Measurements from ENCODE around the gene EDNRA. TPM values are rescaled to one million over a fixed set of nuclear protein-coding genes. Genes with fewer than 3 reads are reported as not detected.

EDNRA gene
- total RNA-seq, 1 experiment from 2014 or later, result not detected

DNA sequence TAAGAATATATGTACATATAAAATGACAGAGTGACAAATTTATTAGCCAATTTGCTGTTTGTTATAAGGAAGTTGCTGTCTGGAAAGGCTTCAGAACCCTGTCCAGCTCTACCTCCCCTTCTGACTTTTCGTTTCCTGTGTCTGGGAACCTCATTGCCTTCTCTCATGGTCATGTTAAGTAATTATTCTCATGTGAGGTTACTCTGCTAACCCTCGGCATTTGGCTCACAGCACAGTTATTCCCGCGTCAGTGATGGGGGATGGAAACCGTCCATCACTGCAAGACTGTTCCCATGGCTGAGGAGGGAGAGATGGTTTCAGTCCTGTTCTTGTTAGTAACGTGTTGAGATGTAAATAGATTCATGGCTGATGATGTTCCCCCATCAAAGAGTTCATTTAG, 11.9 kb downstream of the EDNRA start:
- in situ Hi-C loops (cut with HindIII; ENCODE audit: low pct_unique_long_range_greater_than_20kb, low sequenced_read_pairs), result no loop called here
- no peak for DNase-seq (ENCODE audit: low read depth)

DNA sequence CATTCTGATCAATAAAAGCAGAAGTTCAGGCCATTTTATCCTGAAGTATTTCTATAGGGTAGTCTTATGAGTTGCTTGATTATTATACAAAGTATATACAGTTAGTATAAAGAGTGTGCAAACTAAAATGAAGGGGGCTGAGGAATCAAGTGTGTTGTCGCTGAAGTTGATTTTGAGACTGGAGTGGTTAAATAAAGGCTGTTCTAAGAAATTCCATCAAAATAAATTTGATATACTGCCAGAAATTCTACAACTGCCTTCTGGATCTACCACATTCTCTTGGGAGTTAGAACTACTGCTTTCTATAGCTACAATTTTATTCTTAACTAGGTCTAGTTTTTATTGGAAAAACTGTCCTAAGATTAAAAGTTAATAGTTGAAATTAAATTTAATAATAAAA, 12.4 kb downstream of the EDNRA start:
- DNase-seq (ENCODE audit: low read depth), result no peak
- in situ Hi-C loops (cut with HindIII; ENCODE audit: low pct_unique_long_range_greater_than_20kb, low sequenced_read_pairs), result no loop called here

DNA sequence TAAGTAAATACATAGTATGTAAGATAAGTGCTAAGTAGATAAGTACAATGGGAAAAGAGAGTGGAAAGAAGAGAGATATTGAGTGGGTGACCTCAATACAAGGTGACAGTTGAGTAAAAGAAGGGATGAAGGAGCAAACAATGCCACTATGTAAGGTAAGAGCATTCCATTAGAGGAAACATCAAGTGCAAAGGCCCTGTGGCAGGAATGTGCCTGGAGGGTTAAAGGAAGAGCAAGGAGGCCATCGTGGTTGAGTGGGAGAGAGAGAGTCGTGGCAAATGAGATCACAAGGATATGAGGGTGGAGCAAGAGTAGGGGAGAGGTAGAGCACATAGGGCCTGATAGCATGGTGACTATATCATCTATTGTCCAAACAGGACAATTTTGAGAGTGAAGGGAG, 13.4 kb downstream of the EDNRA start:
- in situ Hi-C loops (cut with HindIII; ENCODE audit: low pct_unique_long_range_greater_than_20kb, low sequenced_read_pairs), result no loop called here
- no peak for DNase-seq (ENCODE audit: low read depth)

DNA sequence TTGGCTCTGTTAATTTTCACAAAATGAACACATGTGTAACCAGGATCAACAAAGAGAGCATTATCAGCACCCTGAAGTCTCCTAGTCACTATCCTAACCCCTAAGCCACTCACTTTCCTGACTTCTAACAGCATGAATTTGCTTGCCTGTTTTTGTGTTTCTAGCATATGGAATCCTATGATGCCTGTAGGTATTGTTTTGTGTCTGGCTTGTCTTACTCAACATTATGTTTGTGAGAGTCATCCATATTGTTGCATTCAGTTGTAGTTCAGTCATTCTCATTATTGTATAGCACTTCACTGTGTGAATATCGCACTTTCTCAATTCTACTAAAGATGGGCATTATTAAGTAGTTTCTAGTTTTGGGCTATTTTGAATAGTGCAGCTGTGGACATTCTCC, 15.6 kb downstream of the EDNRA start:
- no peak for DNase-seq (ENCODE audit: low read depth)
- in situ Hi-C loops (cut with HindIII; ENCODE audit: low pct_unique_long_range_greater_than_20kb, low sequenced_read_pairs), result no loop called here

DNA sequence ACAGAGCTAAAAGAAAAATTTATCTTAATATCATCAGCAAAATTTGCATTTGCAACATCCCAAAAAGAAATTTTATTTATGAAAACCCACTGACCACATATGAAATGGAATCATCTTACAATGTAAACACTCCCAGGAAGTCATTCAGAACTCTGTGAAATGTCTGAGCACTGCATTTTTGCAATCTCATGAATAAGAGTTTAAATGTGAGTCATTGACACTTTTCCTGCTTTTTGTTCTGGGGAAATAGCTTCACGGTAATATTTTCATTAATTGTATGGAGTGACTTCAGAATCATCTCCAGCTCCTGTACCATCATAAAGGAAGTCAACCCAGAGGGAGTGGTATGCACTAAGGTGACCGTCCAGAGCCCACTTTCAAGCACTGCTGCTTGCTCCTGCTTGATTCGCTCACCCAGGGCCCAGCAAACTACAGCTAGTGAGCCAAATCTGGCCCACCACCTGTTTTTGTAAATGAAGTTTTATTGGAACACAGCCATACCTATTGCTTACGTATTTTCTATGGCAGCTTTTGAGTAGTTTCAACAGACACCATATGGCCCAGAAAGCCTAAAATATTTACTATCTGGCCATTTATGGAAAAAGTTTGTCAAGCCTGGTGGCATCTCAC, 17.2 kb downstream of the EDNRA start:
- no peak for DNase-seq (ENCODE audit: low read depth)
- in situ Hi-C loops (cut with HindIII; ENCODE audit: low pct_unique_long_range_greater_than_20kb, low sequenced_read_pairs), result no loop called here

DNA sequence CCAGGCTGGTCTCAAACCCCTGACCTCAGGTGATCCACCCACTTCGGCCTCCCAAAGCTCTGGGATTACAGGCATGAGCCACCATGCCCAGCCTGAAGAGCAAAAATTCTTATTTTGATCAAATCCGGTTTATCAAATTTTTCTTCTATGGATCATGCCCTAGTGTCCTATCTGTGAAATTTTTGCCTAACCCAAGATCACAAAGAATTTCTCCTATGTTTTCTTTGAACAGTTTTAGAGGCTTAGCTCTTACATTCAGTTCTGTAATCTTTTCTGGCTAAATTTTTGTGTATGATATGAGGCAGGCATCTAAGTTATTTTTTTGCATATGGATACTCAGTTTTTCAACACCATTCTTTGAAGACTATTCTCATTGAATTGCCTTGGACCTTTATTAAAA, 27.4 kb downstream of the EDNRA start:
- in situ Hi-C loops (cut with HindIII; ENCODE audit: low pct_unique_long_range_greater_than_20kb, low sequenced_read_pairs), result no loop called here
- DNase-seq (ENCODE audit: low read depth), result no peak

DNA sequence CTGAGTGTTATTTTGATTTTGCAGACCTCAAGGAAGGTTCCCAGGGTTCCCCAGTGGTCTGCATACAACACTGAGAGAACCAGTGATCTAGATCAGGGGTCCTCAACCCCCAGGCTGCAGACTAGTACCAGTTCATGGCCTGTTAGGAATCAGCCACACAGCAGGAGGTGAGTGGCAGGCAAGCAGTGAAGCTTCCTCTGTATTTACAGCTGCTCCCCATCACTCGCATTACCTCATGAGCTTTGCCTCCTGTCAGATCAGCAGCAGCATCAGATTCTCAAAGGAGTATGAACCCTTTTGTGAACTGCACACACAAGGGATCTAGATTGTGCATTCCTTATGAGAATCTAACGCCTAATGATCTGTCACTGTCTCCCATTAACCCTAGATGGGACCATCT, 28.5 kb downstream of the EDNRA start:
- no peak for DNase-seq (ENCODE audit: low read depth)
- in situ Hi-C loops (cut with HindIII; ENCODE audit: low pct_unique_long_range_greater_than_20kb, low sequenced_read_pairs), result no loop called here

DNA sequence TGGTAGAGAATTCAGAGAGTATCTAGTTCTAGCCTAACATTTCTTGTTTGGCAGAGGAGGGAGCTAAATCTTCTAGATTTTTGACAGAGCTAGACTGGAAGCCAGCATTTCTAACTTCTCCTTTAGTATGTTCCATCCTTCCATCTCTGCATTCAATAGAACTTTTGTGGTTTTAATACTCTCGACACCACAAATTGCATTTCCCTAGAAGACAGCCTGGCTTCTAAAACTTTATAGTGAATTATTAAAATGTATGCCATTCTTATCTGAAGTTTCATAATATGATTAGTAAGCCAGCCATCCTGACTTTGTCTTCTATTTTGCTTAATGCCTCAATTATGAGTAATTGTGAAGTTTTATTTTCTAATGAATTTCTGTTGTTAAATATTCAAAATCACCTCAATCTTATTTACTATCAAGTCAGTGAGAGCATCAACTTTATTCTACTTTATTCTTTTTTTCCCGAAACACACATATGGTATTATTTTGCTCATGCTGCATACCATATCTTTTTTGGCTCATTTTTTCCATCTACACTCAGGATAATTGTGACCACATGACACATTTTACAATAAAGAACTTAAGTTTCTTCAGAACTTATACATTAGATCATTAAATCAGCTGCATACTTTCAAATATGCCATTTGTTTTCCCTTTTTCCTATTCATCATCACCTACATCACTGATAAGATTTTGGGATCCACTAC, 30.2 kb downstream of the EDNRA start:
- in situ Hi-C loops (cut with HindIII; ENCODE audit: low pct_unique_long_range_greater_than_20kb, low sequenced_read_pairs), result no loop called here
- no peak for DNase-seq (ENCODE audit: low read depth)

DNA sequence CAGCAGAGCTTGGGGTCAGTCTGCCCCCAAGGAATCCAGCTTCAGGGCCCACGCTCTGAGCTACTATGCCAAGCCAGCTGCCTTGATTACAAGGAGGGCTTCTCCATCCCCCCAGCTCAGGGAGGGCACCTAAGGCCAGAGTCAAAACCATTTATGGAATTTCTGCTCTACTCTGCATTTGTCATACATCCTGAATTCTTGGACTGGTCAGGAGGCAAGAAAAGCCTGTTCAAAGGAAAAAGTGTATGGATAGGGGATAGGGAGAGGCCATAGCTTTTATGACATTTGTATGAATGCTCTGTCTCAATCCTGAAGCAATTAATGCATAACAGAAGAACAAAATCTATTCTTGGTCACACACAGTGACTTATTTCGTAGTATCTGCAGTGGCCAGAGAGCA, 32.2 kb downstream of the EDNRA start:
- no peak for DNase-seq (ENCODE audit: low read depth)
- in situ Hi-C loops (cut with HindIII; ENCODE audit: low pct_unique_long_range_greater_than_20kb, low sequenced_read_pairs), result no loop called here

DNA sequence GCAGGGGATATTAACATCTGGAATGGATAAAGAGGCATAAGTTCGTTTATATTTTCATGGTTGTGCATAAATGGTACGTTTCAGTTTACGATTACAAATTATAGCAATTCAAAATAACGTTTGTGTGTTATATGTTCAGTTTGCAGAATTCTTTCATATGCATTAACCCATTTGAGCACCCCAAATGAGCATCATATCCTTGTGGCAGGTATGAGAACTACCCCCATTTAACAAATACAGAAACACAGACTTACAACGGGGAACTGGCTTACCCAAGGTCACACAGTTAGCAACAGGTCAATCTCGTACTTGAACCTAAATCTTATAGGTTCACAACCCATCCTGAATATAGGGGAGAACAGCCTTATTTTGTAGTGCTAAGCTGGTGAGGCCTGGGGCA, 33.1 kb downstream of the EDNRA start:
- in situ Hi-C loops (cut with HindIII; ENCODE audit: low pct_unique_long_range_greater_than_20kb, low sequenced_read_pairs), result no loop called here
- DNase-seq (ENCODE audit: low read depth), result no peak

DNA sequence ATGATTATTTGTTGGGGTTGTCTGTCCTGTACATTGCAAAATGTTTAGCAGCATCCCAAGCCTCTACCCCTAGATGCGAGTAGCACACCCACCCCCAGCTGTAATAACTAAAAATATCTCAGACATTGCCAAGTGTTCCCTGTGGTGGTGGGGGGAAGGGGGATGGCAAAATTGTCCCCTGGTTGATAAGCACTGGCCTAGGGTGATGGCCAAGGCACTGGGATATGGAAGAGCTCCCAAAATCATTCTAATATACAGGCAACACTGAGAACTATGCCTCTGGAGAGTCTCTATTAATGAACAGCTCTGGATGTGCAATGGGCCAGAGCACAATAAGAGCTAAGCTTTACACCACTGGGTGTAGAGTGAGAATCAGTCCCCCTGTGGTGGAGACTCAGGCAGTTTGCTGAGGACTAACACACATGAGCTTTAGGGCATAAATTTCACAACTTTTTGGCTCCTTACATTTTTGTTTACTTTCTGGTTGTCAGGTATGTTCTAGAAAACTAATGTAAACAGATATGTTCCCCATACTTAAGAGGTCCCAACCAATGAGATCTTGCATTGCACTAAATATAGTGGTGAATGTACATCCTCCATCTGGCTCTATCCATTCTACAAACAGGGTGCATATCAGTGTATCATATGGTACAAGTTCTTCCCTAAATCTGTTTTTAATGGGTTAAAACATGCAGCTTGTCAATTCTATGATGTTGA, 34.5 kb downstream of the EDNRA start:
- DNase-seq (ENCODE audit: low read depth), result no peak
- in situ Hi-C loops (cut with HindIII; ENCODE audit: low pct_unique_long_range_greater_than_20kb, low sequenced_read_pairs), result no loop called here

DNA sequence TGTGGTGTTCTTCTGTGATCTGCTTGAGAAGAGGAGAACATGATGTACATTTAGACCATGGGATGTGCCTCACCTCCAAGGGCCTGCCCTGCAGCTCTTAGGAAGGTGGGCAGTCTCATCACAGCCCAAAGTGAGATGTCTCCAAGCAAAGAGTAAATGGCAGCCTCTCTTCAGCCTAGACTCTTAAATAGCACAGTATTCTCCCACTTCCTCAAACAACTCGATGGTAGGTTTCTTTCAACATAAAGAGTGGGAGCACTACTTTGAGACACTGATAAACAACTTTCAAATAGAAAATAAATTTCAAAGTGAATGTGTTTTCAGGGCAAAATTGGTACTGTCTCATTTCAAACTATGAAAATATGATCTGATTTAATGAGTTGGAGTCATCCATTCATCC, 35.2 kb downstream of the EDNRA start:
- no peak for DNase-seq (ENCODE audit: low read depth)
- in situ Hi-C loops (cut with HindIII; ENCODE audit: low pct_unique_long_range_greater_than_20kb, low sequenced_read_pairs), result no loop called here

DNA sequence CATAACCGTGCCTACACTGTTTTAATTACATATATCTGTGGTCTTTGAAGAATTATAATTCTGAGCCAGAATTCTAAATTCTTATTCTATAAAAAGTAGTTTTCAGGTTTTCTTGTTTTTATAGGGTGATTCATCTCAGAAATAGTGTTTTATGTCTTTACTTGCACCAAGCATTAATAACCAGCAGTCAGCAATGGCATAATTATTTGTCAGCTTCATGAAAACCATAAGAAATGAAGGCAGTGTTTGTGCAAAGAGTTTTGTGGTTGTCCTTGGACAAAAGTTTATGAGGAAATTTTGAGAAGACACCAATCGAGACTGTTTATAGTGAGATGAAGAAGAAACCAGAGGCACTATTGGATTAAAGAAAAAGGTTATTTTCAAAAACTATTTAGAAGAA, 37.2 kb downstream of the EDNRA start:
- DNase-seq (ENCODE audit: low read depth), result no peak

DNA sequence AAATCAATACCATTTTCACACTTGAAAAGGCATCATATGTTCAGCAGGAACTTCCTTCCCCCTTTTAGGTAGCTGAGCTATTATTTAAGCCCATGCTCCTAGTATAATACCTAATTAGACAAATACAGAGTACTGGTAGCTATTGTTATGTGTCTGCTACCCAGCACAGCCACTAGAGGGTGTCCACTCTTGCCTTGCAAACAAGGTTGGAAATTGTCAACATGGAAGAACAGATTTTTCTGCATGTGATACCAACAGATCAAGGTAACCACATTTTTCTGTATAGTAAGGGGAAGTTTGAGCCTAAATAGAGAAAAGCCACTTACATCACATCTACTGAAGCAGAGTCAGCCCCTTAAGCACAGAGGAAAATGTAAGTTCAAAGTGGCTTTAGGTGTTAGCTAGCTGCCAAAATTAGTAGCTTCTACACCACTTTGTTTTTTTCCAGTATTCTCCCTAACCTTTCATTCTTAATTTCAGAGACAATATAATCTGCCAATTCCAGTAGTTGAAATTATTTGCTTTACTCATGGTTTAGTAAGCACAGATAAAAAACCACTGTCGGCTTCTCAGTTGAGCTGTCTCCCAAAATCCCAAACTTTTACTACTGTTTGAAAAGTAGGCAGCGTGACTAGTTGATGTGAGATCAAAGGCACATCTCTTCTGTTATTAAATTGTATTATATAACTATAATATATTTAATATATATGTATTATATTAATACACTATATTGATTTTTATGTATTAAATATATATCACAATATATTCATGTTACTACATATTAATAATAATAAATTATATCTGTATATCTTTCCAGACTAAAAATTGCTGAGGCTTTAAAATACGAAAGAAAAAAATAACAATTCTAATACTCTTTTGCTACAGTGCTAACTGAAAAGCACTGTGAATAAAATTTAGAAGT, 38.2 kb downstream of the EDNRA start:
- DNase-seq (ENCODE audit: low read depth), result peak; percentile 35
- in situ Hi-C loops (cut with HindIII; ENCODE audit: low pct_unique_long_range_greater_than_20kb, low sequenced_read_pairs), result no loop called here

More for the DNA sequence above, 37.2 kb downstream of the EDNRA start:
- in situ Hi-C loops (cut with HindIII; ENCODE audit: low pct_unique_long_range_greater_than_20kb, low sequenced_read_pairs), result no loop called here

DNA sequence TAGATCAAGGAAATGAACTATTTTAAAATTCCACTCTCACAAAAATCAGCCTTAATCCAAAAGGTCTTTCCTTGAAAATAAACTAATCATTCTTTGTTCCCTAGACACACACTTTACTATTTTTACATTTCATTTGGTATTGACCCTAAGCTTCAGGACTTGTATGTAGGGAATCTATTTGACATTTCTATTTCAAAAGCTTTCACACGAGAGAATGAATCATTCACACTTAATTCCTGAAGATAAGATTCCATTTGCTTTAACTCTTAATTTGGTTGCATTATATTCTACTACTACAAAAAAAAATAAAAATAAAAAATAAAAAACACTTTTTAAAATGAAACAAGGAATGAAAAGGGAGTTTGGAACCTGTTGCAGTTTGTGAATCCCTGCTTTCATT, 43.7 kb downstream of the EDNRA start:
- no peak for DNase-seq (ENCODE audit: low read depth)
- in situ Hi-C loops (cut with HindIII; ENCODE audit: low pct_unique_long_range_greater_than_20kb, low sequenced_read_pairs), result no loop called here

DNA sequence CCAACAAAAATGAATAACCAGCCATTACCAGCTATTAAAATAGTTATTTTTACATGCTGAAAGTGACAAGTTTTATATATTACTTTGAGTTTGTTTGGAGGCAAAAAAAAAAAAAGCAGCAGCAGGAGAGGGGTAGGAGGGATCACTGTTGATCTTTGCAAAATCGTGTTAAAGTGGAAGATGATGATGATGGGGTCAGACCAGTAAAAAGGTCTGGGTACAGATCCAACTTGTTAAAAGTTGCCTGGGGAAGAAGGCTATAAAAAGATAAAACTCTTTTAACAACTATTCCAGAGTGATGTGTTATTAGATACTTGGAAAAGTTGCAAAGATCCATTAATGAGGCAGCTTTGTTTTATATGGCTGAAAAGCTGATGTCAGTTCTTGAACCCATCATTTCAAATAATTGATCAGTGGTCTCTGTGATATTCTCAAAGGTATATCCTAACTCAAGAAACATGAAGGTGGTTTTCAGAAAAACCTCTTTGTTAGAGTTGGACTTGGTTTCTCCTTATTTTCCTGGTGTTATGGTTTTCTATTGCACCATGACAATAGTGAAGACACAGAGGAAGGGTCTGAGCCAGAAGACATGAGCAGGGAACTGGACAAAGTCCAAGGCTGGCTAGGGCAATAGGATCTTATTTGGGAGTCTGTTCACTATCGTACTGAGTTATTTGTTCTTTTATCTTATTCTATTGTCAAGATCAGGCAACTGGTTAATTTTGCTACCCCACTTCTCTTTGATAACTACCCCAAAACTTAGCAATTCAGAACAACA, 44.8 kb downstream of the EDNRA start:
- in situ Hi-C loops (cut with HindIII; ENCODE audit: low pct_unique_long_range_greater_than_20kb, low sequenced_read_pairs), result no loop called here
- DNase-seq (ENCODE audit: low read depth), result no peak

DNA sequence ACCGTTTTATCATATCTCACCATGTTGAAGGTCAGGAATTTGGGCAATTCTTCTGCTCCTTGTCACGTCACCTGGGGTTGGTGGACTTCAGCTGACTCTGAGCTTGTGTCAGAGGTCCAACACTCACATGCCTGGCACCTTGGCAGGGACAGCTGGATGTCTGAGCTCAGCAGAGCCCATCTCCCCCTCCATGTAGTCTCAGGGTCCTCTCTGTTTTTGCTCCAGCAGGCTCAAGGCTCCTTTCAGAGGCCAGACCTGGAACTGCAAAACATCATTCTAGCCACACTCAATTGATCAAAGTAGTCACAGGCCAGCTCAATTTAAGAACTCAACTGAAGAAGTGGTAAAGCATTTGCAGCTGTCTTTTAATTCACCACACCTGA, 45.4 kb downstream of the EDNRA start:
- in situ Hi-C loops (cut with HindIII; ENCODE audit: low pct_unique_long_range_greater_than_20kb, low sequenced_read_pairs), result no loop called here
- DNase-seq (ENCODE audit: low read depth), result no peak

DNA sequence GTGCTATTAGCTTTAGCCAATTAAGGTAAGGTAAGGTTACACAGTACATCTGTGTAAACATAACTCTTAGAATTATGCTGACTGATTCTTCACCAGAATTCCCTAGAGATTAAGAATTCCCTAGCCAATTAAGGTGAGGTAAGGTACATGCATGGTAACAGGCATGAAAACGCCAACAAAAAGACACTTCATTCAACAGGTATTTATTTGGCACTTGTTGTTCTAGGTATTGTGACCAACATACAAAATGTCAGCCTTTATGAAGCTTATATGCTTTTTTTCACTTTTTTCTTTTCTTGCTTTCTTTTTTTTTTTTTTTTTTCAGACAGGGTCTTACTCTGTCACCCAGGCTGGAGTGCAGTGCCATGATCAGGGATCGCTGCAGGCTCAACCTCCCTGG, 47.2 kb downstream of the EDNRA start:
- DNase-seq (ENCODE audit: low read depth), result no peak
- in situ Hi-C loops (cut with HindIII; ENCODE audit: low pct_unique_long_range_greater_than_20kb, low sequenced_read_pairs), result no loop called here
